HG03159 (cell line): Measurements from ENCODE around the gene TUBG2.

Source experiments
- ATAC-seq: cut with Tn5 transposase; IDR thresholded peaks from one replicate; pipeline ENCODE4 v1.9.1; 2021; ENCODE audit warnings: mild to moderate bottlenecking, moderate library complexity; ENCODE audit not compliant: unreplicated experiment

TUBG2 gene

DNA sequence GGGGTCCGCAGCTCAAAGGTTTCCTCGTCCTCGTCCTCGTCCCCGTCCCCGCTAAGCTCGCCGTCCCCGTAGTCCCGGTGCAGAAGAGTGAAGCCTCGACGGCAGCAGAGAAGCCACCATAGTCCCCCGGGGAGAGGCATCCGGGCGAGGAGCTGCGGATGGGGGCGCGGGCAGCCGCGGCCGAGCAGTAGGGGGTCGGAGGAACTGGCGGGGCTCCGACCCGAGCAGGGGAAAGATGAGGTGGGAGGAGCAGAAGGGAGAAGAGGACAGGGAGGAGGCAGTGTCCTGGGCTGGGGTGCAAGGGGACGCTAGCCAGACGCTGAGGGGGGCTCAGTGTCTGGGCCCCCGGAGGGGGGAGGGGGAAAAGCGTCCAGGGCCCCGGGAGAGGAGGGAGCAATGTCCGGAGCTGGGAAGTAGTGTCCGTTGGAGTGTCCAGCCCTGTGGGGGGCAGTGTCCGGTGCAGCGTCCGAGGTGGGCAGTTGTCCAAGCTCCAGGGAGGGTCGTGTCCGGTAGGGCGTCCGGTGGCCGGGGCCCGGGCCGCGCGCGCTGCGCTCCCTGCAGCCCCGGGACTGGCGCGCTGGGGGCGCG lies 17.4 kb downstream of the TUBG2 start, which contains the start of gene PLEKHH3:
TSS of gene PLEKHH3 (minus strand) at position 571 of the 588 bp plus-strand sequence. CDS start at position 140, 431 bp downstream.
- ATAC-seq, result peak; percentile 0

DNA sequence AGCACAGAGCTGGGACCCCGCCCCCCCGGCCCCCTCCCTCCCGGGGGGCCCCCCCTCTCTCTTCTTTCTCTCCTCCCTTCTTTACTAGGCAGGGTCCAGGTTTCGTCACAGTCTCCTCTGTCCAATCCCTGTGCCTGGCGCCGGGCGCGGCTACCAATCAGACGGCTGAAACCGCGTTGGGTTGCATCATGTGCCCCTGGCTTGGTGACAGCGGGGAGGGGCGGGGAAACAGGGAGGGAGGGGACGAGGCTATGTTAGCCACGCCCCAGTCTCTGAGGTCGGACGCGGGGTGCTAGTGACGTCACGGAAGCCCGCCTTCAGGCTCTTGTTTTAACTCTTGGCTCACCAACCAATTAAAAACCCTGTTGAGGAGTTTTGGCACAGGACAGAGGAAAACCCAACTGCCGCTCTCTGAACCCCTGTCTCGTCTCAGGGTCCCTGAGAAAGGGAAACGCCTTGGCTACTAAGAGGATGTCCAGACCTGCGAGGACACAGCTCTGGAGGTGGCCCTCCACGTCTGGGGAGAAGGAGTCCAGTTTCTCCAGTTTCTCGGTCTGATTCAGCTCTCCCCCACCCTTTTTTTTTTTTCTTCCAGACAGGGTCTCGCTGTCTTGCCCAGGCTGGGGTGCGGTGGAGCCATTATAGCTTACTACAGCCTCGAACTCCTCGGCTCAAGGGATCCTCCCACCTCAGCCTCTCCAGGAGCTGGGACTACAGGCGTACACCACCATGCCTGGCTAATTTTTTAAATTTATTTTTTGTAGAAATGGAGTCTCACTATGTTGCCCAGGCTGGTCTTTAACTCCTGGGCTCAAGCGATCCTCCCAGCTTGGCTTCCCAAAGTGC lies 18.2 kb downstream of the TUBG2 start:
- peak; percentile 60 for ATAC-seq

DNA sequence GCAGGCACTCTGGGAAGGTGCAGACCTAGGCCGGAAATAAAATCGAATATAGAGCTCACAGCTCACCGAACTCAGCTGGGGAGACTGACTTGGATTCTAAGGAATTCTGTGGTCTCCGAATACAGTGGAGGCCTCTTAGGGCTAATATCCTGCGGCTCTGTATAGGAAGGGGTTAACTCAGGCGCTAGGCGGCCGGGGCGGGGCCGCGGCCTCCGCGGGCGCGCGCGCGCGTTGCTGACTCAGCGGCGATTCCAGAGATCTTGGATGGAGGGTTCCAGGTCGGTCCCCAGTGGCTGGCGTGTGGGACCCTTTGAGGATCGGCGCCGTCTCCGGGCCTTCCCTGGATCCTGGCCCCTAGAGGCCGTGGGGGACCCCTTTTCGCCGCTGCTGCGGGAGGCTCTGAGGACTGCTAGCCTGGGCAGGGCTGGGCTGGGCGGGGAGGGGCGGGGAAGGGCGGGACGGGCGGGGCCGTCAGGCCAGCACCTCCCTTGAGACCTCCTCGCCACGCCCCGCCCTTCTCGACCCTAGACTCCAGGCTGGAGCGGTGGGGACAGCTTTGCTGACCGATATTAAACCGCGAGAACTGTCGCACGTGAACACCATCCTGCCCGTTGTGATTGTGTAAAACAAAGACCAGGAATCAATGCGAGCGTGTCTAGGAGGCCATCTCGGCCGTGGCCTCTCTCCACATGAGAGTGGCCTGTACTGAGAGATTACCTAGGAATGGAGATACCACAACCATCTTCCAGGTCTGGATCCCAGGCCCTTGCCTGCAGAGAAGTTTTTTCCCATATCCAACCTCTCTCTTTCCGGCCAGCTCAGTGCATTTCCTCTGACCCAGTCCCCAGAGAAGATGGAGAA lies 19.1 kb downstream of the TUBG2 start:
- peak; percentile 25 for ATAC-seq

DNA sequence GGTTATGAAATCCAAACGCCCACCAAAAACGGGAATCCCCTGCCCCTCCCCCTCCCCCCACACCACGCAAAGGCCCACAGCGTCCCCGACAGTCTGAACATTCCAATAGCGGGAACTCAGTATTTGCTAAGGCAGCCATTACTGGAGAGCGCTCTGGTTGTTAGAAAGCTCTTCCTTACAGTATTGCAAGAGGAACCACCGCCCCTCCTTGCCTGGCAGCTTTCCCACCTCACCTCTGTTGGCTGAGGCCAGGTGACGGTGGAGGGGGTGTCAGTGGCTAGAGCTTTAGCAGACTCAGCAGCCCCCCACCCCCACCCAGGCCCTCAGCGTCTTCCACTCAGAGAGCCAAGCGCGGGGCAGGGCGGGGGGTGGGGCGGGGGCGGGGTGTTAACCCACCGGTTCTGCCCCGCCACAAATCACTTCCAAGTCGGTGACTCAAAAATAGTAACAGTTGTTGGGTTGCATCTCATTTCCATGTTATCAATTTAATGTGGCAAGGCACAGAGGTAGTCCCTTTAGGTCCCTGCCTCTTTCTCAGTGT lies 19.9 kb downstream of the TUBG2 start:
- ATAC-seq, result no peak

DNA sequence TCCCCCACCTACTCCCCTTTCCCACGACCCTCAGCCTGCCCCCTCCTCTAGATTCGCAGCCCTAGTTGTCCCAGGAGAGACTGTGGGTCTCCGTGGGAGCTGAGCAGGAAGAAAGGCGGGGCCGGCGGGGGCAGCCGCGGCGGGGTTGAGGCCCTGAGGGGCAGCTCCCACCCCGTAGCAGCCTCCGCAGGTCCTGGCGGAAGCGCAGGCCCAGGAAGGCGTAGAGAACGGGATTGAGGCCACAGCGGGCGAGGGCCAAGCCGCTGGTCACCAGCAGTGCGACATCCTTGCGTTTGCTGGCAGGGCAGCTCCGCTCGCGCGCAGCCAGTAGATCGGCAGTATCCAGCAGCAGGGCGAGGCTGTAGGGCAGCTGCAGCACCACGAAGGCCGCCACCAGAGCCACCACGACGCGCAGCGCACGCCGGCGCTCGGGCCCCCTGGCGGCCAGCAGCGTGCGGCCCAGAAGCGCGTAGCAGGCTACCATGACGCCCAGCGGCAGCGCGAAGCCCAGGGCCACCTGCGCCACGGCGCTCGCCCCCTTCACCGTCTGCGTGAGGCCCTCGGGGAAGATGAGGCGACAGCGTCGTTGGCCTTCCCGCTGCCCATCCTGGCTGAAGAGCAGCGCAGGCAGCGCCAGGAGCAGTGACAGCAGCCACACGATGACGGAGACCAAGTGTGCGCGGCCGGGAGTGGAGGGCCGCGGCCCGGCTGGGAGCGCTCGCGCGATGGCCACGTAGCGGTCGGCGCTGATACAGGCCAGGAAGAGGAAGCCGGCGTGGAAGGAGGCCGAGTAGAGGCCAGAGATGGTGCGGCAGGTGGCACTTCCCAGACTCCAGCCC lies 20.6 kb downstream of the TUBG2 start:
- no peak for ATAC-seq

DNA sequence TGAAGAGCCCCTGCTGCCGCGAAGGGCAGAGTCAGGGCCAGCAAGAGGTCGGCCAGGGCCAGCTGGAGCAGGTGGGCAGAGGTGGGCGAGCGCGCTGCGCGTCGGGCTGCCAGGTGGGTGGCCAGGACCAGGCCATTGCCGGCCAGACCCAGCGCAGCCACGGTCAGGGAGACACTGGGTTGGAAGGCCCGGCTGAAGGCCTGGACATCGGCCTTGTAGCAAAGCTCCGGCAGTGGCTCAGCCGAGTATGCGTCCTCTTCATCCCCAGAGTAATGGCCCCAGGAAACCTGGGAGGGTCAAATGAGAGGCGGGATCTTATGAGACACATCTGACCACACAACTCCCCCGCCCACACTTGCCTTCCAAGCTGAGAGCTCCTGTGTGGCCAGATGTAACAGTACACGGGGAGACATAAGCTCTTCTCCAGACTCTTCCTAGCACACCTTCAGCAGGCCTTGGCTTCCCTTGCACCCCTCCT lies 21.3 kb downstream of the TUBG2 start:
- no peak for ATAC-seq

DNA sequence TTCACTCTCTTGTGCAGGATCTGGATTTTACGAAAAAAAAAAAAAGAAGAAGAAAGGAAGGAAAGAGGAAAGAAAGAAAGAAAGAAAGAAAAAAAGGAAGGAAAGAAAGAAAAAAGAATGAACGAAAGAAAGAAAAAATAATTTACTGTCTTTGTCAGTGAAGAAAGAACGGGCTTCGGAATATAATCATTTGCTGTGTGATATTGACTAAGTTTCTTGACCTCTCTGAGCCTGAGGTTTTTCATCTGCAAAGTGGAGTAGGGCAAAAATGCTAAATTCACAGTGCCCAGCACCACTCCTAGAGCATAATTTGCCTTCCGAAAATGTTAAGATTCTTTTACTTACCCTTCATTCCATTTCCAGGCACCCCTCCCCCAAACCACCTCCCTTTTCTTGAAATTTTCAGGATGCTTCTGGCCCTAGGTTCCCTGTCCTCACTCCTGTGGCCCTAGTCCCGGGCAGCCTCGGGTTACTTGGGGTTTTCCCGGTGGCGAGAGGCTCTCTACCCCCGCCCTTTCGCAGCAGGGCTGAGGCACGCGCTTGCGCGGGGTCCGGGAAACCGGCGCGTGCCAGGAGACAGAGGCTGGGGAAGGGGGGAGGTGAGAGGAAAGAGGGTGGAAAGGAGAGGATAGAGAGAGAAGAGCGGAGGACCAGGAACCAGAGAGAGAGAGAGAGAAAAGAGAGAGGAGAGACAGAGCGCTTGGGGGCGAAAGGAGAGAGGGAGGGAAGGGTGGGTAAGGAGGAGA lies 23.1 kb downstream of the TUBG2 start, which contains the start of gene CNTNAP1:
TSS of gene CNTNAP1 (plus strand) at position 556 of the 746 bp plus-strand sequence. CDS start 299 bp downstream, outside the sequence.
- no peak for ATAC-seq

DNA sequence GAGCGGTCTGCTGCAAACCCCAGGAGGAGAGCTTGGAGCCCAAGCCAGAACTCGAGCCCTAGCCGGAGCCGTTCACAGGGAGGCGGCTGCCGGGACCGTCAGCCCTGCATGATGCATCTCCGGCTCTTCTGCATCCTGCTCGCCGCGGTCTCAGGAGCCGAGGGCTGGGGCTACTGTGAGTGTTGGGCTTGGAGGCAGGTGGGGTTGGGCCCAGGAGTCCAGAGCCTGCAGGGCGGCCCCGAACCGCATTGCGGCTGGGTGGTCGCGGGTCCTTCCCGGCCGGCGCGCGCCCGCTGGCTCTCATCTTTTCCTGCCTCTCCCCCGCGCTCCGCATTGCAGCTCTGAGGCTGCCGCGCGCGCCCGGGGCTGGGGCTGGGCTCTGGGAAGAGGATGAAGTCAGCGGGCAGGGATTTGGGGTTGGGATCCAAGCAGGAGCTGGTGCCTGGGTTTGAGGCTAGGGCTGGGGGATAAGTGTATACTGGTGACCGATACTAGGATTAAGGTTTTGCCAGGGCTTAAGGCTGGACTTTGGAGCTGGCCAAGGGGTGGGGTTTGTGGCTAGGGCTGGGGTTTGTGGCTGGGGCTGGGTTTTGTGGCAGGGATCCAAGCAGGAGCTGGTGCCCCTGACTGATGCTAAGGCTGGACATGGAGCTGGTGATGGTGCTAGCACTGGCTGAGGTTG lies 23.8 kb downstream of the TUBG2 start:
- no peak for ATAC-seq

DNA sequence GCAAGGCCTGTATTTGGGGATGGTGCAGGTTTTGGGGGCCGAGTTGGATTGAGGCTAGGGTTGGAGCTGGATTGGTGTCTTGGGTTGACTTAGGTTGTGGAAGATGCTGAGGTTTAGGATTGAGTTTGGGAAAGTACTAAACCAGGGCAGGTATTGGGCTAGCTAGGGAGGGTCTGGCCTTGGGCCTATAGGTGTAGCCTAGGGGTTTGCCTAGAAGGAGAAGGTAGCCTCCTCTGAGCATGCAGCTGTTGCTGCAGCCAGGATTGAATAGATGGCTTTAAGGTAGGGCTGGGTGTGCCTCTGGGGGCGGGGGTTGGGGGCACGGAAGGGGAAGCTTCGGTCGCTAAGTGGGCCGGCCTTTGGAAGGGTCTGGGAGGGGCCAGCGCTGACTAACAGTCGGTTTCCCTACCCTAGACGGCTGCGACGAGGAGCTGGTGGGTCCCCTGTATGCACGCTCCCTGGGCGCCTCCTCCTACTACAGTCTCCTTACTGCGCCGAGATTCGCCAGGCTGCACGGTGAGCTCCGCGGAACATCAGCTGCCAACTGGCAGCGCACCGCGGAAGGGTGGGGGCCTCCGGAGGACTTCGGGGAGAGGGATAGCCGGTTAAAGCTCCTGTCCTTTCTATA lies 24.4 kb downstream of the TUBG2 start:
- ATAC-seq, result no peak

DNA sequence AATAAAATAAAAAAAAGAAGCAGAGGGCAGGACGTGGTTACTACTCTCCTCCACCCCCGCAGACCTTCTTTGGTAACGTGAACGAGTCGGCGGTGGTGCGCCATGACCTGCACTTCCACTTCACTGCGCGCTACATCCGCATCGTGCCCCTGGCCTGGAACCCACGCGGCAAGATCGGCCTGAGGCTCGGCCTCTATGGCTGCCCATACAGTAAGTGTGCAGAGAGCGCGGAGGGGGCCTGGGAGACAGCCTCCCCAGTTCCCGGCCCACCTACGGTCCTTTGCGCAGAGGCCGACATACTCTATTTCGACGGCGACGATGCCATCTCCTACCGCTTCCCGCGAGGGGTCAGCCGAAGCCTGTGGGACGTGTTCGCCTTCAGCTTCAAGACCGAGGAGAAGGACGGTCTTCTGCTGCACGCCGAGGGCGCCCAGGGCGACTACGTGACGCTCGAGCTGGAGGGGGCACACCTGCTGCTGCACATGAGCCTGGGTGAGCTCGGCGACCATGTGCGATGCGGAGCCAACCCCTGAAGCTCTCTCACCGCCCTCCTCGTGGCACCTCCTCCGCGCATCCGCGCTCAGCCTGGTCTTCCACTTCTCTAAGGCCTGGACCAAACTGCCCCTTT lies 26.0 kb downstream of the TUBG2 start:
- no peak for ATAC-seq

DNA sequence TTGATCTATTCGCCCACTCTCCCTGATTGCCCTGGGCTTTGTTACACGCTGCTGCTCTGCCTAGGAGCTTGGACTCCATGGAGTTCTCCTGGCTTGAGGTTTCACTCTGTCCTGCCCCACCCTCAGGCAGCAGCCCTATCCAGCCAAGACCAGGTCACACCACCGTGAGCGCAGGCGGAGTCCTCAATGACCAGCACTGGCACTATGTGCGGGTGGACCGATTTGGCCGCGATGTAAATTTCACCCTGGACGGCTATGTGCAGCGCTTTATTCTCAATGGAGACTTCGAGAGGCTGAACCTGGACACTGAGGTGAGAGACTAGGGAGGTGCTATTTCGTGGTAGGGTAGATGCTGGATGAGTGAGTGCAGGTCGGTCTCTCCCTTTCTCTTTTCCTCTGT lies 26.7 kb downstream of the TUBG2 start:
- no peak for ATAC-seq

DNA sequence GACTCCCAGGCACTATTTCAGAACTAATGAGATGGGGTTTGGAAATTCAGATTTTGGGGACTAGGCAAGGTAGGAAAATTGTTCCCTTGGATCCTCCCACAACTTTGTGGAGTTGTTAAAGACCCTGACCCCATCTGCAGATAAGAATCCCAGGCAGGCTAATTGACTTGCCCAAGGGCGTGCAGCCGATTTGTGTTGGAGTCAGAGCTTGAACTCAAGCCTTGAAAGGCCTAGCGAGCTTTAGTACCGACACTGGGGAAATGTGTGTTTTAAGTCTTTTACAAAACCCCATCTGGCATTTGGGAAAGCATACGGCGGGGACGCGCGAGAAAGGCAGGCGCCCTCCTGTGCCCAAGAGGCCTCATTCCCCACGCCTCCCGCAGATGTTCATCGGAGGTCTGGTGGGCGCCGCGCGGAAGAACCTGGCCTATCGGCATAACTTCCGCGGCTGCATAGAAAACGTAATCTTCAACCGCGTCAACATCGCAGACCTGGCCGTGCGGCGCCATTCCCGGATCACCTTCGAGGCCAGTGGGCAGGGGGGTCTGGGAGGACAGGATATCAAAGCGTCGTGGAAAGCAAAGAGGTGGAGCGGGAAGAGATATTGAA lies 27.5 kb downstream of the TUBG2 start:
- ATAC-seq, result no peak

DNA sequence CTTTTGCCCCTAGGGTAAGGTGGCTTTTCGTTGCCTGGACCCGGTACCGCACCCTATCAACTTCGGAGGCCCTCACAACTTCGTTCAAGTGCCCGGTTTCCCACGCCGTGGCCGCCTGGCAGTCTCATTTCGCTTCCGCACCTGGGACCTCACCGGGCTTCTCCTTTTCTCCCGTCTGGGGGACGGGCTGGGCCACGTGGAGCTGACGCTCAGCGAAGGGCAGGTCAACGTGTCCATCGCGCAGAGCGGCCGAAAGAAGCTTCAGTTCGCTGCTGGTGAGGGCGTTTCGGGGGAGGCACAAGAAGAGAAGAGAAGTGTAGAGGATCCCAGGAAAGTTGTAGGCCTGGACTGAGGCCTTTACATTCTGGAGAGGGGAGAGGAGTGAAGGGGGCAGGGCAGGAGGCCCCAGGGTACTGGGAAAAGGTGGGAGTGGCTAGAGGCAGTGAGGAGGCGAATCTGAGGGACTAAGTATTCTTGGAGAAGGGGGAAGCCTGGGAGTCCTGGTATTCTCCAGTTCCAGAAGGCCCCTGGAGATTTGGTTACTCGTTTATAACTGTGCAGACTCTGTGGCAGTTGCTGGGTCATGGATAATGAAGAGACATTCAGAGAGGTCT lies 28.7 kb downstream of the TUBG2 start:
- ATAC-seq, result no peak

DNA sequence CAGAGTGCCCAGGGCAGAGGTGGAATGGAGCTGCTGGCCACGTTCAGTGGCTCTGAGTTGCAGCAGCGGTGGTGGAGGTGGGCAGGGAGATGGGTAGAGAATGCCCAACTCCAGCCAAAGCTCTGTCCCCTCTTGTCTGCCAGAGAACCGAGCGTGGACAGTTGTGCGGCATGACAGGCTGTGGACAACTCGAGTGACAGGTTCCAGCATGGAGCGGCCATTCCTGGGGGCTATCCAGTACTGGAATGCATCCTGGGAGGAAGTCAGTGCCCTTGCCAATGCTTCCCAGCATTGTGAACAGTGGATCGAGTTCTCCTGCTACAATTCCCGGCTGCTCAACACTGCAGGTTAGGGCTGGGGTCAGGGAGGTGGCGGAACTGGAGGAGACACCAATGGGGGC lies 31.5 kb downstream of the TUBG2 start:
- ATAC-seq, result no peak

DNA sequence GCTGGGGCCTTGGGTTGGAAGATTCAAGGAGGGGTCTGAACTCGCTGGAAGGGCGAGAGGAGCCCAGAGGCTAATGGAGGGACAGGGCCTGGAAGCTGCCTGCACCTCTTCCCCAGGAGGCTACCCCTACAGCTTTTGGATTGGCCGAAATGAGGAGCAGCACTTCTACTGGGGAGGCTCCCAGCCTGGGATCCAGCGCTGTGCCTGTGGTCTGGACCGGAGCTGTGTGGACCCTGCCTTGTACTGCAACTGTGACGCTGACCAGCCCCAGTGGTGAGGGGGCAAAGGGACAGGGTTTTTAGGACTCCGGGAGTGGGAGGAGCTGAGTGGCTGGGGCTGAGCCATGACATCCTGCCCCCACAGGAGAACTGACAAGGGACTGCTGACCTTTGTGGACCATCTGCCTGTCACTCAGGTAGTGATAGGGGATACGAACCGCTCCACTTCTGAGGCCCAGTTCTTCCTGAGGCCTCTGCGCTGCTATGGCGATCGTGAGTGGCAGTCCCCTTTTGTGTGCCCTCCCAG lies 32.0 kb downstream of the TUBG2 start:
- no peak for ATAC-seq

DNA sequence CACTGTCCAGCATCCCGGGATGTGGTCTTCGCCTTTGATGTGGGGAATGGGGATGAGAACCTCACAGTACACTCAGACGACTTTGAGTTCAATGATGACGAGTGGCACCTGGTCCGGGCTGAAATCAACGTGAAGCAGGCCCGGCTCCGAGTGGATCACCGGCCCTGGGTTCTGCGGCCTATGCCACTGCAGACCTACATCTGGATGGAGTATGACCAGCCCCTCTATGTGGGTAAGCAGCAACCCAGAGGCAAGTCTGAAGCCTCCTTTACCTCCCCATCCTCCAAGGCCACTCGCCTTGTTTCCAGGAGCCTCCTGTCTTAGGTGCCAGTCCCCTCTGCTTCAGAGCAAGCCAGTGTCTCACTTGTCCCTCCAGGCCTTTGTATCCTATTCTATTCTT lies 33.4 kb downstream of the TUBG2 start:
- ATAC-seq, result no peak

DNA sequence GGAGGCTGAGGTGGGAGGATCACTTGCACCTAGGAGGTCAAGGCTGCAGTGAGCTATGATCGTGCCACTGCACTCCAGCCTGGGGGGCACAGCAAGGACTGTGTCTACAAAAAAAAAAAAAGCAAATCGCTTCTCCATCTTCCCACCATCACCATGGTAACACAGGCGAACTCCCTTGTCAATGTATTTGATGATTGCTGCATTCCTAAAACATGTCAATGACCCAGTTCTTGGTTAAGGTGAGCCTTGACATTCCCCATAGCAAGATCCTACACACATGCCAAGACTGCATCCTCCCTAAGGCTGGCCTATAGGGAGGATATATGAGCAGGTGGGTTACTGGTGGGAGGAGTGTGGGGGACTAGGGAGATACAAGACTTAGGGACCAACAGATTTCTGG lies 35.4 kb downstream of the TUBG2 start:
- ATAC-seq, result no peak
